HepG2 (cell line): ENCODE measurements around the gene FAM98A. TPM values are rescaled to one million over a fixed set of nuclear protein-coding genes. Genes with fewer than 3 reads are reported as not detected.

ENCODE experiments used
- CENPX ChIP-seq: sonication (generic); formaldehyde crosslinking; IDR thresholded peaks from 2 replicates; pipeline ENCODE4 v1.9.0; 2021; ENCODE audit warnings: mild to moderate bottlenecking, missing genetic modification reagents, moderate library complexity
- DRAP1 ChIP-seq: IDR thresholded peaks from 2 replicates; pipeline ENCODE4 v1.6.1; 2016; ENCODE audit warnings: missing genetic modification reagents, missing compliant biosample characterization
- EHMT2 ChIP-seq: fragments of 200-600 bp; sonication (generic); IDR thresholded peaks from 2 replicates; pipeline ENCODE4 v1.7.0; 2017; ENCODE audit warnings: antibody characterized with exemption, low read depth, low read length, borderline replicate concordance
- NFKB2 ChIP-seq: sonication (generic); formaldehyde crosslinking; IDR thresholded peaks from 2 replicates; pipeline ENCODE4 v1.4.0; 2020; ENCODE audit warnings: missing genetic modification reagents, borderline replicate concordance
- PHF20 ChIP-seq: sonication (generic); formaldehyde crosslinking; IDR thresholded peaks from 2 replicates; pipeline ENCODE4 v1.5.0; 2020; ENCODE audit warnings: mild to moderate bottlenecking, missing genetic modification reagents
- TOE1 ChIP-seq: sonication (generic); formaldehyde crosslinking; IDR thresholded peaks from 2 replicates; pipeline ENCODE4 v1.4.0; 2020; ENCODE audit warnings: mild to moderate bottlenecking, missing genetic modification reagents
- USF2 ChIP-seq, 2 experiments: sonication (generic) in 1 of 2; formaldehyde crosslinking in 1 of 2; IDR thresholded peaks; 2 replicates each; pipeline versions ENCODE4 v1.5.1 to v1.6.1; 2011 to 2020; ENCODE audit warnings: borderline replicate concordance in 1 of 2, low read depth in 1 of 2, low read length in 1 of 2, mild to moderate bottlenecking in 1 of 2, missing genetic modification reagents in 1 of 2, moderate library complexity in 1 of 2
- ZNF232 ChIP-seq: sonication (generic); formaldehyde crosslinking; IDR thresholded peaks from 2 replicates; pipeline ENCODE4 v1.4.0; 2020; ENCODE audit warnings: missing genetic modification reagents, borderline replicate concordance
- ZNF503 ChIP-seq: sonication (generic); formaldehyde crosslinking; IDR thresholded peaks from 2 replicates; pipeline ENCODE4 v1.4.0; 2020; ENCODE audit warnings: missing genetic modification reagents
- ZNF777 ChIP-seq: sonication (generic); formaldehyde crosslinking; IDR thresholded peaks from 2 replicates; pipeline ENCODE4 v1.4.0; 2020; ENCODE audit warnings: missing genetic modification reagents
- polyA plus RNA-seq, 8 experiments: library from polyadenylated mRNA; depleted of rRNA in 3 of 8; stranded (reverse) in 7 of 8; unstranded in 1 of 8; fragments of >200 nt; fragmentation: Illumina TruSeq in 4 of 8; extraction: Trizol in 4 of 8; gene quantifications; 2 replicates each; pipeline versions ENCODE4 v1.2.1 to v1.2.3, GENCODE V29; 2011 to 2016; ENCODE audit warnings: low read depth in 4 of 8, missing spikeins in 1 of 8, mixed read lengths in 1 of 8; ENCODE audit not compliant: insufficient read depth in 1 of 8
- total RNA-seq, 5 experiments: library from RNA; depleted of rRNA; stranded (reverse); fragments of >200 nt; fragmentation: Illumina TruSeq; extraction: Trizol; gene quantifications; 2 replicates each; pipeline ENCODE4 v1.2.3, GENCODE V29; 2016; ENCODE audit warnings: low read depth in 1 of 5
- TF ChIP-seq, protein P1 (sequence below): sonication (generic); formaldehyde crosslinking; IDR thresholded peaks from 2 replicates; pipeline ENCODE4 v1.5.0; 2020; ENCODE audit warnings: mild to moderate bottlenecking, missing genetic modification reagents
- TF ChIP-seq, protein P2 (sequence below): sonication (generic); formaldehyde crosslinking; IDR thresholded peaks from 2 replicates; pipeline ENCODE4 v1.8.1; 2022; ENCODE audit warnings: mild to moderate bottlenecking, missing genetic modification reagents
- TF ChIP-seq, protein P3 (sequence below): sonication (generic); formaldehyde crosslinking; IDR thresholded peaks from 2 replicates; pipeline ENCODE4 v1.5.1; 2020; ENCODE audit warnings: missing genetic modification reagents, mild to moderate bottlenecking, borderline replicate concordance
- TF ChIP-seq, protein P4 (sequence below): sonication (generic); formaldehyde crosslinking; IDR thresholded peaks from 2 replicates; pipeline ENCODE4 v1.4.0; 2020; ENCODE audit warnings: missing genetic modification reagents

The FAM98A gene
- total and polyA plus RNA-seq, 2 of the 13 experiments (the other 11 are each of a cell fraction or from before 2014, with no cell fraction given) = 44.0 to 61.4 TPM

GRCh38 chr2:33599175-33599942 is at the start of gene FAM98A (continued):
- TF ChIP-seq, protein P1, sequence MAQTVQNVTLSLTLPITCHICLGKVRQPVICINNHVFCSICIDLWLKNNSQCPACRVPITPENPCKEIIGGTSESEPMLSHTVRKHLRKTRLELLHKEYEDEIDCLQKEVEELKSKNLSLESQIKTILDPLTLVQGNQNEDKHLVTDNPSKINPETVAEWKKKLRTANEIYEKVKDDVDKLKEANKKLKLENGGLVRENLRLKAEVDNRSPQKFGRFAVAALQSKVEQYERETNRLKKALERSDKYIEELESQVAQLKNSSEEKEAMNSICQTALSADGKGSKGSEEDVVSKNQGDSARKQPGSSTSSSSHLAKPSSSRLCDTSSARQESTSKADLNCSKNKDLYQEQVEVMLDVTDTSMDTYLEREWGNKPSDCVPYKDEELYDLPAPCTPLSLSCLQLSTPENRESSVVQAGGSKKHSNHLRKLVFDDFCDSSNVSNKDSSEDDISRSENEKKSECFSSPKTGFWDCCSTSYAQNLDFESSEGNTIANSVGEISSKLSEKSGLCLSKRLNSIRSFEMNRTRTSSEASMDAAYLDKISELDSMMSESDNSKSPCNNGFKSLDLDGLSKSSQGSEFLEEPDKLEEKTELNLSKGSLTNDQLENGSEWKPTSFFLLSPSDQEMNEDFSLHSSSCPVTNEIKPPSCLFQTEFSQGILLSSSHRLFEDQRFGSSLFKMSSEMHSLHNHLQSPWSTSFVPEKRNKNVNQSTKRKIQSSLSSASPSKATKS = 0 out of 2 replicates have a peak, but pooled peaks have one; percentile 51
- no peak for TF ChIP-seq USF2 (IDR thresholded peaks at IDR 0.05; ENCODE audit: low read depth, low read length)
- no peak for TF ChIP-seq USF2 (CRISPR knock-in tag; IDR thresholded peaks at IDR 0.05; ENCODE audit: borderline replicate concordance)
- TF ChIP-seq NFKB2 (CRISPR knock-in tag) = peak; percentile 66; the same call in 1 of the 2 replicates
- TF ChIP-seq, protein P2, sequence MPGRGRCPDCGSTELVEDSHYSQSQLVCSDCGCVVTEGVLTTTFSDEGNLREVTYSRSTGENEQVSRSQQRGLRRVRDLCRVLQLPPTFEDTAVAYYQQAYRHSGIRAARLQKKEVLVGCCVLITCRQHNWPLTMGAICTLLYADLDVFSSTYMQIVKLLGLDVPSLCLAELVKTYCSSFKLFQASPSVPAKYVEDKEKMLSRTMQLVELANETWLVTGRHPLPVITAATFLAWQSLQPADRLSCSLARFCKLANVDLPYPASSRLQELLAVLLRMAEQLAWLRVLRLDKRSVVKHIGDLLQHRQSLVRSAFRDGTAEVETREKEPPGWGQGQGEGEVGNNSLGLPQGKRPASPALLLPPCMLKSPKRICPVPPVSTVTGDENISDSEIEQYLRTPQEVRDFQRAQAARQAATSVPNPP (CRISPR knock-in tag) = no peak; the same call in 1 of the 2 replicates
- peak; percentile 86 for TF ChIP-seq ZNF232 (CRISPR knock-in tag)
- peak; percentile 69; the same call in 1 of the 2 replicates for TF ChIP-seq TOE1 (CRISPR knock-in tag)
- no peak for TF ChIP-seq EHMT2
- no peak for TF ChIP-seq CENPX (CRISPR knock-in tag)
- TF ChIP-seq PHF20 = peak; percentile 84
- peak; percentile 47; the same call in 1 of the 2 replicates for TF ChIP-seq ZNF777 (CRISPR knock-in tag)
- TF ChIP-seq, protein P3, sequence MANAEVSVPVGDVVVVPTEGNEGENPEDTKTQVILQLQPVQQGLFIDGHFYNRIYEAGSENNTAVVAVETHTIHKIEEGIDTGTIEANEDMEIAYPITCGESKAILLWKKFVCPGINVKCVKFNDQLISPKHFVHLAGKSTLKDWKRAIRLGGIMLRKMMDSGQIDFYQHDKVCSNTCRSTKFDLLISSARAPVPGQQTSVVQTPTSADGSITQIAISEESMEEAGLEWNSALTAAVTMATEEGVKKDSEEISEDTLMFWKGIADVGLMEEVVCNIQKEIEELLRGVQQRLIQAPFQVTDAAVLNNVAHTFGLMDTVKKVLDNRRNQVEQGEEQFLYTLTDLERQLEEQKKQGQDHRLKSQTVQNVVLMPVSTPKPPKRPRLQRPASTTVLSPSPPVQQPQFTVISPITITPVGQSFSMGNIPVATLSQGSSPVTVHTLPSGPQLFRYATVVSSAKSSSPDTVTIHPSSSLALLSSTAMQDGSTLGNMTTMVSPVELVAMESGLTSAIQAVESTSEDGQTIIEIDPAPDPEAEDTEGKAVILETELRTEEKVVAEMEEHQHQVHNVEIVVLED = peak; percentile 88; the same call in 1 of the 2 replicates
- TF ChIP-seq DRAP1 = peak; percentile 67; the same call in 1 of the 2 replicates
- no peak; the same call in 1 of the 2 replicates for TF ChIP-seq ZNF503 (CRISPR knock-in tag)
- TF ChIP-seq, protein P4, sequence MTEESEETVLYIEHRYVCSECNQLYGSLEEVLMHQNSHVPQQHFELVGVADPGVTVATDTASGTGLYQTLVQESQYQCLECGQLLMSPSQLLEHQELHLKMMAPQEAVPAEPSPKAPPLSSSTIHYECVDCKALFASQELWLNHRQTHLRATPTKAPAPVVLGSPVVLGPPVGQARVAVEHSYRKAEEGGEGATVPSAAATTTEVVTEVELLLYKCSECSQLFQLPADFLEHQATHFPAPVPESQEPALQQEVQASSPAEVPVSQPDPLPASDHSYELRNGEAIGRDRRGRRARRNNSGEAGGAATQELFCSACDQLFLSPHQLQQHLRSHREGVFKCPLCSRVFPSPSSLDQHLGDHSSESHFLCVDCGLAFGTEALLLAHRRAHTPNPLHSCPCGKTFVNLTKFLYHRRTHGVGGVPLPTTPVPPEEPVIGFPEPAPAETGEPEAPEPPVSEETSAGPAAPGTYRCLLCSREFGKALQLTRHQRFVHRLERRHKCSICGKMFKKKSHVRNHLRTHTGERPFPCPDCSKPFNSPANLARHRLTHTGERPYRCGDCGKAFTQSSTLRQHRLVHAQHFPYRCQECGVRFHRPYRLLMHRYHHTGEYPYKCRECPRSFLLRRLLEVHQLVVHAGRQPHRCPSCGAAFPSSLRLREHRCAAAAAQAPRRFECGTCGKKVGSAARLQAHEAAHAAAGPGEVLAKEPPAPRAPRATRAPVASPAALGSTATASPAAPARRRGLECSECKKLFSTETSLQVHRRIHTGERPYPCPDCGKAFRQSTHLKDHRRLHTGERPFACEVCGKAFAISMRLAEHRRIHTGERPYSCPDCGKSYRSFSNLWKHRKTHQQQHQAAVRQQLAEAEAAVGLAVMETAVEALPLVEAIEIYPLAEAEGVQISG = peak; percentile 91
